Activated naive CD4-positive, alpha-beta T cell treated with anti-CD3 and anti-CD28 coated beads for 36 hours (primary cell): ENCODE results near the gene TAF12. TPM values are rescaled to one million over a fixed set of nuclear protein-coding genes. Genes with fewer than 3 reads are reported as not detected.
"Not testable (repeated sequence)": the region's sequence is repeated elsewhere in the genome, so short reads cannot be mapped to it uniquely, and the experiment has no call there.

Source experiments
- CTCF ChIA-PET: fragments of 350-600 bp; sonication (Branson Sonifier 250); formaldehyde crosslinking; loops from one replicate; lab custom pipeline; 2021; ENCODE audit warnings: antibody characterized with exemption; lab: Charles Lee
- DNase-seq: peaks from one replicate; pipeline ENCODE4 v3.0.0-alpha.2; 2020
- H3K27ac Mint-ChIP-seq: one replicate; pipeline ENCODE4 v1.8.0; 2021; ENCODE audit warnings: mild to moderate bottlenecking, mixed read lengths
- H3K27me3 Mint-ChIP-seq: one replicate; pipeline ENCODE4 v1.8.0; 2021; ENCODE audit warnings: low read depth, mixed read lengths
- H3K36me3 Mint-ChIP-seq: one replicate; pipeline ENCODE4 v1.8.0; 2021; ENCODE audit warnings: low read depth, mixed read lengths
- H3K4me1 Mint-ChIP-seq: one replicate; pipeline ENCODE4 v1.8.0; 2021; ENCODE audit warnings: low read depth, mixed read lengths
- H3K4me3 Mint-ChIP-seq: one replicate; pipeline ENCODE4 v1.8.0; 2021; ENCODE audit warnings: mild to moderate bottlenecking, moderate library complexity, mixed read lengths
- H3K9me3 Mint-ChIP-seq: one replicate; pipeline ENCODE4 v1.8.0; 2021; ENCODE audit warnings: mixed read lengths
- intact Hi-C: fragments of 100-400 bp; cut with micrococcal nuclease; formaldehyde crosslinking; loops from one replicate; pipeline ENCODE4 v1.15.1; 2023
- total RNA-seq, 2 experiments: library from RNA; stranded (reverse); gene quantifications; one replicate each; pipeline ENCODE4 v1.2.3, GENCODE V29; 2021

Gene TAF12
- total RNA-seq, 2 experiments from 2014 or later: 22.5 to 23.5 TPM

DNA sequence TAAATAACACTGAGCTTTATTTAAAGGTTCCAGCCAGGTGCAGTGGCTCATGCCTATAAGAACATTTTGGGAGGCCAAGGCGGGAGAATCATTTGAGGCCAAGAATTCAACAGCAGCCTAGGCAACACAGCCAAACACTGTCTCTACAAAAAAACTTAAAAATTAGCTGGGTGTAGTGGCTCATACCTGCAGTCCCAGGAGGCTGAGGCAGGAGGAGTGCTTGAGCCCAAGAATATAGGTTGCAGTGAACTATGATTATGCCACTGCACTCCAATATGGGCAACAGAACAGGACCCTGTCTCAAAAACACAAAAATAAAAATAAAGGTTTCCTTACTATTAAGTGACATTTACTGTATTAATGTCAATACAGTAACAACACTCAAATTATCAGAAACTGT, 2.1 kb downstream of the TAF12 start:
- peak; percentile 45 for DNase-seq
- peaks cover 42% of the 10 kb centered on the region for H3K4me1 Mint-ChIP-seq
- no peaks in the 10 kb centered on the region for H3K9me3 Mint-ChIP-seq
- no peak overlapping the region for H3K27ac Mint-ChIP-seq
- no peaks in the 10 kb centered on the region for H3K27me3 Mint-ChIP-seq
- intact Hi-C loops: loop anchor here (5.0 kb wide), 1 partner anchor 117 kb away; no protein-coding TSS in a partner anchor
- CTCF ChIA-PET: interaction anchor here (0.6 to 1.1 kb wide), 8 partner anchors 16 to 235 kb away, joined by 3 to 7 read pairs (median 3); partner anchors contain the start of gene YTHDF2
- peak overlapping the region; percentile 96 for H3K4me3 Mint-ChIP-seq
- peaks cover 6% of the 10 kb centered on the region for H3K36me3 Mint-ChIP-seq

DNA sequence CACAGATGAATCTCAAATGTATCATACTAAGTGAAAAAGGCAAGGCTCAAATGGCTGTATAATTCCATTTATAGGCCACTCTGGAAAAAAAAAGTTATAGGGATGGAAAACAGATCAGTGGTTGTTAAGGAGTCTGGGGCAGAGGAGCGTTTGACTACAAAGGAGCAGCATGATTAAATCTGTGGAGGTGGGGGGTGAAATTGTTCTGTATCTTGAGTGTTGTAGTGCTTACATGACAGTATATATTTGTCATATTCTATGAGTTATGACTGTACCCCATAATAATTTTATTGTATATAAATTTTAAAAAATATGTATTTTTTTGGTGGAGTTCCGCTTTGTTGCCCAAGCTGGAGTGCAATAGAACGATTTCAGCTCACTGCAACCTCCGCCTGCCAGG, 10.3 kb downstream of the TAF12 start:
- H3K27me3 Mint-ChIP-seq: no peaks in the 10 kb centered on the region
- CTCF ChIA-PET: no interaction called here
- DNase-seq: no peak
- H3K36me3 Mint-ChIP-seq: peaks cover 3% of the 10 kb centered on the region
- H3K9me3 Mint-ChIP-seq: no peaks in the 10 kb centered on the region
- H3K4me3 Mint-ChIP-seq: no peak overlapping the region
- H3K27ac Mint-ChIP-seq: no peak overlapping the region
- H3K4me1 Mint-ChIP-seq: peaks cover 16% of the 10 kb centered on the region
- intact Hi-C loops: no loop called here

DNA sequence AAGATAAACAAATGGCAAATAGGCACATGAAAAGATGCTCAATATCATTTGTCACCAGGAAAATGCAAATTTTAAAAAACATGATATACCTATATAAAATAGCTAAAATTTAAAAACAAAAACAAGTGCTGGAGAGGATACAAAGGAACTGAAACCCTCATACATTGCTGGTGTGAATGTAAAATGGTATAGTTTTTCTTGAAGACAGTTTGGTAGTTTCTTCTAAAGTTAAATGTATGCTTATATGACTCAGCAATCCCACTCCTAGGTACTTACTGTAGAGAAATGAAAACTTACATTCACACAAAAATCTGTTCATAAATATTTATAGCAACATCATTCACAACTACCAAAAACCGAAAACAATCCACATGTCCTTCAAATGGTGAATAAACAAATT, 11.2 kb downstream of the TAF12 start:
- H3K27ac Mint-ChIP-seq: no peak overlapping the region
- H3K9me3 Mint-ChIP-seq: no peaks in the 10 kb centered on the region
- H3K4me1 Mint-ChIP-seq: peaks cover 15% of the 10 kb centered on the region
- no peaks in the 10 kb centered on the region for H3K36me3 Mint-ChIP-seq
- intact Hi-C loops: no loop called here
- no peak for DNase-seq
- H3K27me3 Mint-ChIP-seq: no peaks in the 10 kb centered on the region
- no peak overlapping the region for H3K4me3 Mint-ChIP-seq
- CTCF ChIA-PET: no interaction called here

DNA sequence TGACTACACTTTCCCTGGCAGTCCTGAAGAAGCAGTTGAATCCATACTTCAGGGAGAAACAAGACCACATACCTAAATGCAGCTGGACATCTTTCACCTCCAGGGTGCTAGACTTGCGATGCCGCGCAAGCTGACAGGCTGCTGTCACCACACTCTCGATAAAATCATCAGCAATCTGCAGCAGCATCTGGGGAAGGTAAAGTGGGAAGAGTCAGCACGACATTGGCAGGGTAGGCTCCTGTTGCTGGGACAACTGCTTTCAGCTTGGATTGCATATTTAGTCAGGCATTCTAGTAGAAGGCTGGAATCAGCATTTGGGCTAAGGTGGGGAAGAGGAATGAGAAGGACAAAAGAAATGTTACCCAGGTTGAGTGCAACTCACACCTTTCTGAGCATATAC, 29.7 kb downstream of the TAF12 start:
- no peak overlapping the region for H3K27ac Mint-ChIP-seq
- no peaks in the 10 kb centered on the region for H3K9me3 Mint-ChIP-seq
- CTCF ChIA-PET: no interaction called here
- no peak overlapping the region for H3K4me3 Mint-ChIP-seq
- H3K4me1 Mint-ChIP-seq: no peaks in the 10 kb centered on the region
- no peak for DNase-seq
- H3K36me3 Mint-ChIP-seq: peaks cover 23% of the 10 kb centered on the region
- intact Hi-C loops: no loop called here
- no peaks in the 10 kb centered on the region for H3K27me3 Mint-ChIP-seq

DNA sequence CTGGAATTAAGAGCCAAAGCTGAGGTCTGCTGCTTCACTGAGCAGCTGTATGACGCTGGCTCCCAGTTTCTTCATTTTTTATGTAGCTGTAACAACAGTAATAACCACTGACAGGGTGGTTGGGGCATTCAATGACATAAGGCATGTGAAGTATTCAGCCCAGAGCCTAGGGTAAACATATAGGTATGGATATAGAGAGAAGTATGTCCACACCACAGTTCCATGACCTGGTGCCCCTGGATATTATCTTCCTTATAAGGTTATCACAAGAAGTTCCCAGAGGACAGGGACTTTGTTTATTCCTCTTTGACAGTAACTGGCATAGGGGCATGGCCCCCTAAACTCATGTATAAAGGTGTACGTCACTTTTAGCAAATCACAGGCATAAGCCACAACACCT, 36.1 kb downstream of the TAF12 start:
- CTCF ChIA-PET: no interaction called here
- H3K27me3 Mint-ChIP-seq: no peaks in the 10 kb centered on the region

DNA sequence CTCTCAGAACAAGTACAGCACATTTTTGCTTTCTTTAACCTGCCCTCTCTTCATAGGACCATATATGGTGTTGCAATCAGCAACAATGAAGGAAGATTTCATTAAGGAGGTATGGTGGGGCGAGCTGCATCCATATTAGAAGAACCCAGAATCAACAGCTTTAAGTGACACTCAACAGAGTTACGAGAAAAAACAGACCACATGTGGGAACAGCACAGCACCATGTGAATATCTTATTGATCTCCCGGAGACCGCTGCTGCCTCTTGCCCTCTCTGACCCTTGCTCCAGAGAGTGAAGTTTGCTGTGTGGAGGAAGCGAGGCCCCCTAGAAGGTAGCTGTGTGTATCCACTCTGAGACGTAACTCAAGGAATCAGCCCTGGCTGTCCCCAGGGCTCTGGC, 37.9 kb downstream of the TAF12 start:
- intact Hi-C loops: no loop called here
- CTCF ChIA-PET: interaction anchor here (1.6 to 1.7 kb wide), 2 partner anchors 10 to 23 kb away, joined by 4 to 5 read pairs; no protein-coding TSS in a partner anchor
- Mint-ChIP-seq H3K4me1 (no peaks in the 10 kb centered on the region), H3K36me3 (peaks cover 24% of the 10 kb centered on the region), H3K27me3 (no peaks in the 10 kb centered on the region), H3K9me3 (no peaks in the 10 kb centered on the region), H3K4me3 (no peak overlapping the region), H3K27ac (no peak overlapping the region)
- no peak for DNase-seq

More for the DNA sequence above, 36.1 kb downstream of the TAF12 start:
- H3K9me3 Mint-ChIP-seq: no peaks in the 10 kb centered on the region
- H3K27ac Mint-ChIP-seq: no peak overlapping the region
- intact Hi-C loops: no loop called here
- DNase-seq: no peak
- no peaks in the 10 kb centered on the region for H3K4me1 Mint-ChIP-seq
- H3K4me3 Mint-ChIP-seq: no peak overlapping the region
- peaks cover 23% of the 10 kb centered on the region for H3K36me3 Mint-ChIP-seq

DNA sequence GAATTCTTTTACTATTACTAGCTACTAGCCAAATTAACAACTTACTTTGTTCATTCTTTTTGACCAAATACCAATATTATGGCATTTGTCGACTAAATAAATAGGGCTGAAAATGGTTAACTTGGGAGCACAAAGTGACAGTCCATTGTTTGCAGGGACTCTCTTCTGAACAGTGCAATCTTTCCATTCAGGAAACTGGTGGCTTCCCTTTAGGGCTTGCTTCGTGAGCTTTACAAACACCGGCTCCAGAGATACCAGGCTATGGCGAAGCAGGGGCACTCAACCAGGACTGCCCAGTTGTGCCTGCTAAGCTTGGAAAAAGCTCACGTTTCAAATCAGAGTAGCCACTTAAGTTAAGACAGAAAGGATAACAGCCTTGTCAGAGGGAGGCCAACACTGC, 38.5 kb downstream of the TAF12 start:
- H3K27me3 Mint-ChIP-seq: no peaks in the 10 kb centered on the region
- CTCF ChIA-PET: interaction anchor here (0.5 to 1.7 kb wide), 5 partner anchors 10 to 356 kb away, joined by 3 to 5 read pairs (median 4); no protein-coding TSS in a partner anchor
- H3K4me3 Mint-ChIP-seq: no peak overlapping the region
- no peaks in the 10 kb centered on the region for H3K9me3 Mint-ChIP-seq
- no peaks in the 10 kb centered on the region for H3K4me1 Mint-ChIP-seq
- H3K36me3 Mint-ChIP-seq: peaks cover 22% of the 10 kb centered on the region
- H3K27ac Mint-ChIP-seq: no peak overlapping the region
- DNase-seq: no peak
- intact Hi-C loops: no loop called here

DNA sequence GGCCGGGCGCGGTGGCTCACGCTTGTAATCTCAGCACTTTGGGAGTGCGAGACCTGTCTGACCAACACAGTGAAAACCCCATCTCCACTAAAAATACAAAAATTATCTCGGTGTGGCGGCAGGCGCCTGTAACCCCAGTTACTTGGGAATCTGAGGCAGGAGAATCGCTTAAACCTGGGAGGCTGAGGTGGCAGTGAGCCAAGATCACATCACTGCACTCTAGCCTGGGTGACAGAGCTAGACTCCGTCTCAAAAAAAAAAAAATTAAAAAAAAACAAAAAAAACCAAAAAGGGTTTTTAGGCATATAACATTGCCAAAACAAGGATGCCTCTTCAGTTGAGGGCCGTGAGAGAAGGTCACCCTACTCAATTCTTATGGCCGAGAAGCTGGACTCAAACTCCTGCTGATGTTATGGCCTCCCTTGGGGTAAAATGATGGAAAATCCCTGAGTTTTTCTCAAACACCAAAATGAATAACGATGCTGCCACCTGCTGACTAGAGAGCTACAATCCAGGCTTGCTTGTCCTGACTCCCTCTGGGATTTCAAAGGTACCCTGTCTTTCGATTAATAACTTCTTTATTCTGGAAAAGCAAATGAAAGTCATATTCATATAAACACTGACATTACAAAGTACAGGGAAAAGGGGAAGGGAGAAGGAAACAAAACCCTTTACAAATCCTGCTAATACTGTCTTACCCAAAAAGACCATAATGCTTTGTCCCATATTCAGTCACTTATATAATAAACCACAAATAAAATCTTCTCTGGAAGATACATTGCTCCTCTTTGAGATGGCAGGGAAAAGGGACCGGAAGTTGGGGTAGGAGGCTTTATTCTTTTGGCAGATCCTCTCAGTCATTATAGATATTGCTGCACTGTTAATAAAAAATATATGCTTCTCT, 40.1 kb downstream of the TAF12 start:
- DNase-seq: peak; percentile 69
- no peak overlapping the region for H3K4me3 Mint-ChIP-seq
- CTCF ChIA-PET: interaction anchor here (0.5 to 1.4 kb wide), 9 partner anchors 16 to 354 kb away, joined by 3 to 7 read pairs (median 4); no protein-coding TSS in a partner anchor
- no peaks in the 10 kb centered on the region for H3K27me3 Mint-ChIP-seq
- no peaks in the 10 kb centered on the region for H3K9me3 Mint-ChIP-seq
- H3K4me1 Mint-ChIP-seq: no peaks in the 10 kb centered on the region
- peak overlapping the region; percentile 24 for H3K27ac Mint-ChIP-seq
- peaks cover 20% of the 10 kb centered on the region for H3K36me3 Mint-ChIP-seq
- intact Hi-C loops: loop anchor here (1.0 to 2.0 kb wide), 4 partner anchors 84 to 354 kb away; no protein-coding TSS in a partner anchor

DNA sequence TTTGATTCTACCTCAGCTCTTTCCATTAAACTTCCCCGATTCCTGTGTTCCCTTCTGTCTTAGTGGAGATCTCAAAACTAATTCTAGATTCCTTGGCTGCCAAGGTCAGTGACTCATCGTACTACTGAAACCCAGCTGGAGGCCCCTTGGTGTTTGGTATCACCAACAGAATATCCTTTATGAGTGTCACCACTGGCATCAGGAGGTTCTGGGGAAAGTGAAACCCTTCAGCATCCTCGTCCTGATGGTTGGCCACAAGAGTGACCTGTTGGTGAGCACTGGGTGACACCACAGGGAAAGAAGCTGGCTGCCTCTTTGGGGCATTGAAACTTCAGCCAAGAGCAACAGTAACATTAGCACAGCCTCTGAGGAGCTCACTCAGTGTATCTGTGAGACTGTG, 41.2 kb downstream of the TAF12 start:
- peak; percentile 30 for DNase-seq
- no peak overlapping the region for H3K4me3 Mint-ChIP-seq
- no peaks in the 10 kb centered on the region for H3K4me1 Mint-ChIP-seq
- intact Hi-C loops: loop anchor here (1.0 to 2.0 kb wide), 3 partner anchors 192 to 353 kb away; no protein-coding TSS in a partner anchor
- no peaks in the 10 kb centered on the region for H3K27me3 Mint-ChIP-seq
- H3K36me3 Mint-ChIP-seq: peaks cover 20% of the 10 kb centered on the region
- H3K27ac Mint-ChIP-seq: no peak overlapping the region
- CTCF ChIA-PET: interaction anchor here (0.6 to 1.2 kb wide), 2 partner anchors 17 to 138 kb away, joined by 3 to 4 read pairs; no protein-coding TSS in a partner anchor
- no peaks in the 10 kb centered on the region for H3K9me3 Mint-ChIP-seq

DNA sequence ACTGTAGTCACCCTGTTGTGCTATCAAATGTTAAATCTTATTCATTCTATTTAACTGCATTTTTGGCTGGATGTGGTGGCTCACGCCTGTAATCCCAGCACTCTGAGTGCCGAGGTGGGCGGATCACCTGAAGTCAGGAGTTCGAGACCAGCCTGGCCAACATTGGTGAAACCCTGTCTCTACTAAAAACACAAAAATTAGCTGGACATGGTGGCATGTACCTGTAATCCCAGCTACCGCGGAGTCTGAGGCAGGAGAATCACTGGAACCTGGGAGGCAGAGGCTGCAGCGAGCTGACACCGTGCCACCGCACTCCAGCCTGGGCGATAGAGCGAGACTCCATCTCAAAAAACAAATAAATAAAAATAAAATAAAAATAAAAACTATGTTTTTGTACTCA, 46.6 kb downstream of the TAF12 start:
- H3K4me3 Mint-ChIP-seq, H3K4me1 Mint-ChIP-seq, CTCF ChIA-PET: not testable (repeated sequence)

DNA sequence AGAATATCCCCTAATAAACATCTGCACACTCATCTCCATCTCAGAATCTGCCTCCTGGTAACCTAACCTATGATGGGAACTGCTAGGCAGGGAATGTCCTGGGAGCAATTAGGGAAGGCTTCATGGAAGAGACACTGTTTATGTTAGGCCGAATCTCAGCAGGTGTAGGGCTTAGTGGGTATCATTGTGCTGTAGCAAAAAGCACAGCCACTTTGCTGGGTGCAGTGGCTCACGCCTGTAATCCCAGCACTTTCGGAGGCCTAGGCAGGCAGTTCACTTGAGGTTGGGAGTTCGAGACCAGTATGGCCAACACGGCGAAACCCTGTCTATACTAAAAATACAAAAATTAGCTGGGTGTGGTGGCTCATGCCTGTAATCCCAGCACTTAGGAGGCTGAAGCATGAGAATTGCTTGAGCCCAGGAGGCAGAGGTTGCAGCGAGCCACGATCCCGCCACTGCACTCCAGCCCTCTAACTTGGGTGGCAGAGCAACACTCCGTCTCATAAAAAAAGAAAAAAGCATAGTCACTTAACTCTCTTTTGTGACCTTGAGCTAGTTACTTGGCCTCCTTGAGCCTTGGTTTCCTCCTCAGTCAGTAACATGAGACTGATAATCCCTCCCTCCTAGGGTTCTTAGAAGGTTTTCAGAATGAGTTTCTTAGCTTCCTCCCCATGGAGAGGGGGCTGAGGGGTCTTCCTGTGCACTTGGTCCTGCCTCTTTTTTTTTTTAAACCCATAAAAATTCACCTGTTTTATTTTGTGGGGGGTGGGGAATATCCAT, 47.3 kb downstream of the TAF12 start:
- Mint-ChIP-seq H3K27me3 (peaks cover 14% of the 10 kb centered on the region), H3K9me3 (no peaks in the 10 kb centered on the region), H3K27ac (no peak overlapping the region), H3K36me3 (peaks cover 9% of the 10 kb centered on the region), H3K4me3 (no peak overlapping the region), H3K4me1 (peaks cover 9% of the 10 kb centered on the region)
- DNase-seq: no peak
- intact Hi-C loops: no loop called here
- CTCF ChIA-PET: no interaction called here

More for the DNA sequence above, 46.6 kb downstream of the TAF12 start:
- H3K9me3 Mint-ChIP-seq, DNase-seq, intact Hi-C loops, H3K27ac Mint-ChIP-seq: not testable (repeated sequence)
- H3K27me3 Mint-ChIP-seq: peaks cover 14% of the 10 kb centered on the region
- peaks cover 10% of the 10 kb centered on the region for H3K36me3 Mint-ChIP-seq
